T-cell (primary cell): ENCODE results near the gene MAP3K9. TPM values are rescaled to one million over a fixed set of nuclear protein-coding genes. Genes with fewer than 3 reads are reported as not detected.

Source experiments
- ATAC-seq, 4 experiments: fragments of 200-7000 bp in 3 of 4; fragments of 150-1000 bp in 1 of 4; cut with Tn5 transposase; replicated peaks in 1 of 4; 1 replicate in 3 of 4; 2 replicates in 1 of 4; pipeline ENCODE4 v1.10.0; 2021; ENCODE audit warnings: moderate library complexity in 3 of 4, mild to moderate bottlenecking in 2 of 4, moderate number of reproducible peaks in 1 of 4
- CTCF ChIA-PET, 2 donors: fragments of 300-600 bp; sonication (Branson Sonifier 250); formaldehyde crosslinking; loops; one replicate each; lab custom pipeline; 2022; ENCODE audit warnings: antibody characterized with exemption in 2 of 2; lab: Charles Lee
- POLR2A ChIA-PET, 2 donors: fragments of 300-600 bp; sonication (Branson Sonifier 250); formaldehyde crosslinking; loops; one replicate each; lab custom pipeline; 2022; ENCODE audit warnings: antibody characterized with exemption in 2 of 2; lab: Charles Lee
- DNase-seq, 35 experiments: peaks; one replicate each; pipeline versions ENCODE4 v3.0.0 to v3.0.0-alpha.2; 2013 to 2023
- H3K27ac ChIP-seq: one replicate; pipeline ENCODE4 v1.5.1; 2013; ENCODE audit warnings: low read length
- H3K27me3 ChIP-seq, 2 experiments: replicated peaks in 1 of 2; 1 replicate in 1 of 2; 2 replicates in 1 of 2; pipeline versions ENCODE4 v1.6.1 to v1.7.0; 2013; ENCODE audit warnings: low read length in 1 of 2, mixed read lengths in 1 of 2; ENCODE audit not compliant: control insufficient read depth in 2 of 2, insufficient read depth in 2 of 2; ENCODE audit errors: extremely low read depth in 1 of 2
- H3K36me3 ChIP-seq, 2 donors: 1 replicate in 1 of 2; 2 replicates in 1 of 2; pipeline versions ENCODE4 v1.6.1 to v1.7.0; 2013; ENCODE audit warnings: low read length in 1 of 2; ENCODE audit not compliant: control insufficient read depth in 2 of 2, insufficient read depth in 1 of 2; ENCODE audit errors: extremely low read depth in 1 of 2
- H3K4me1 ChIP-seq, 2 experiments: 1 replicate in 1 of 2; 2 replicates in 1 of 2; pipeline versions ENCODE4 v1.6.1 to v1.7.0; 2013; ENCODE audit warnings: low read length in 2 of 2, mixed read lengths in 1 of 2; ENCODE audit not compliant: insufficient read depth in 2 of 2, control insufficient read depth in 1 of 2; ENCODE audit errors: extremely low read depth in 1 of 2
- H3K4me3 ChIP-seq, 2 donors: 1 replicate in 1 of 2; 2 replicates in 1 of 2; pipeline versions ENCODE4 v1.5.1 to v1.7.0; 2013; ENCODE audit warnings: mild to moderate bottlenecking in 2 of 2, low read length in 1 of 2, moderate library complexity in 1 of 2; ENCODE audit not compliant: control insufficient read depth in 1 of 2; ENCODE audit errors: extremely low read depth in 1 of 2
- H3K9me3 ChIP-seq: 2 replicates; pipeline ENCODE4 v1.7.0; 2013
- H3K27ac Mint-ChIP-seq, 2 donors: one replicate each; pipeline ENCODE4 v1.8.0; 2020 to 2021; ENCODE audit warnings: mild to moderate bottlenecking in 2 of 2, mixed read lengths in 2 of 2
- H3K27me3 Mint-ChIP-seq, 2 donors: one replicate each; pipeline ENCODE4 v1.8.0; 2021 to 2022; ENCODE audit warnings: mixed read lengths in 2 of 2
- H3K36me3 Mint-ChIP-seq: one replicate; pipeline ENCODE4 v1.8.0; 2021; ENCODE audit warnings: mixed read lengths
- H3K4me1 Mint-ChIP-seq, 3 donors: one replicate each; pipeline ENCODE4 v1.8.0; 2020 to 2022; ENCODE audit warnings: mixed read lengths in 3 of 3, mild to moderate bottlenecking in 1 of 3
- H3K4me3 Mint-ChIP-seq, 3 donors: one replicate each; pipeline ENCODE4 v1.8.0; 2020 to 2022; ENCODE audit warnings: mild to moderate bottlenecking in 3 of 3, mixed read lengths in 3 of 3, moderate library complexity in 3 of 3
- H3K9me3 Mint-ChIP-seq, 3 donors: one replicate each; pipeline ENCODE4 v1.8.0; 2020 to 2022; ENCODE audit warnings: mixed read lengths in 3 of 3
- WGBS: methylation state at CpG from one replicate; pipeline ENCODE4 v1.1.5; 2013; ENCODE audit warnings: missing lambda C conversion rate; ENCODE audit not compliant: insufficient coverage; 5-methylcytosine and 5-hydroxymethylcytosine counted together
- total RNA-seq, 35 experiments: library from RNA in 6 of 35; stranded (reverse) in 6 of 35; fragments of 120-200 nt in 1 of 35; gene quantifications; one replicate each; pipeline versions ENCODE4 v1.2.1 to v1.2.4 and lab custom pipeline; 2013 to 2026

Gene MAP3K9
- total RNA-seq, 5 donors from 2014 or later (not counting 1 experiment from before 2014, with no cell fraction given), result 4.8 to 7.0 (median 6.6) TPM

GRCh38 chr14:70753518-70753953 is 55.8 kb downstream of the MAP3K9 start:
- ChIA-PET CTCF (interaction anchor here in 1 of 2 donors (0.5 kb wide), 1 partner anchor 65 kb away, joined by 6 read pairs; no protein-coding TSS in a partner anchor), POLR2A (no interaction called here)
- no peak overlapping the region for H3K27ac Mint-ChIP-seq
- 92% methylated on average over 2 of the region's 4 CpGs for WGBS
- H3K36me3 Mint-ChIP-seq, result peaks cover 41% of the 10 kb centered on the region
- DNase-seq (no peak), ATAC-seq (no peak)
- H3K27me3 ChIP-seq, result no peaks in the 10 kb centered on the region
- no peaks in the 10 kb centered on the region for H3K9me3 Mint-ChIP-seq
- H3K9me3 ChIP-seq, result no peaks in the 10 kb centered on the region
- no peaks in the 10 kb centered on the region for H3K4me1 Mint-ChIP-seq
- no peaks in the 10 kb centered on the region for H3K4me1 ChIP-seq
- H3K4me3 Mint-ChIP-seq, result no peak overlapping the region
- H3K27ac ChIP-seq, result no peak overlapping the region
- peaks cover 0 to 8% of the 10 kb centered on the region in 2 donors for H3K36me3 ChIP-seq
- no peaks in the 10 kb centered on the region for H3K27me3 Mint-ChIP-seq
- no peak overlapping the region for H3K4me3 ChIP-seq

GRCh38 chr14:70748422-70748821 is 60.9 kb downstream of the MAP3K9 start:
- DNase-seq (no peak), ATAC-seq (no peak)
- ChIA-PET POLR2A (no interaction called here), CTCF (no interaction called here)
- Histone ChIP-seq H3K4me3 (no peak overlapping the region), H3K4me1 (no peaks in the 10 kb centered on the region), H3K36me3 (peaks cover 0 to 5% of the 10 kb centered on the region in 2 donors), H3K9me3 (no peaks in the 10 kb centered on the region), H3K27ac (no peak overlapping the region), H3K27me3 (no peaks in the 10 kb centered on the region)
- 33% methylated on average over 1 of the region's 3 CpGs for WGBS
- Mint-ChIP-seq H3K4me1 (no peaks in the 10 kb centered on the region), H3K27ac (no peak overlapping the region), H3K4me3 (no peak overlapping the region), H3K9me3 (no peaks in the 10 kb centered on the region), H3K36me3 (peaks cover 50% of the 10 kb centered on the region), H3K27me3 (no peaks in the 10 kb centered on the region)

GRCh38 chr14:70744641-70745040 is 64.7 kb downstream of the MAP3K9 start:
- DNase-seq (no peak), ATAC-seq (no peak)
- H3K4me3 Mint-ChIP-seq, result no peak overlapping the region
- no peak overlapping the region for H3K27ac Mint-ChIP-seq
- Histone ChIP-seq H3K4me1 (no peaks in the 10 kb centered on the region), H3K4me3 (no peak overlapping the region), H3K36me3 (peaks cover 0 to 8% of the 10 kb centered on the region in 2 donors), H3K9me3 (no peaks in the 10 kb centered on the region), H3K27me3 (no peaks in the 10 kb centered on the region), H3K27ac (no peak overlapping the region)
- POLR2A ChIA-PET, result no interaction called here
- H3K4me1 Mint-ChIP-seq, result no peaks in the 10 kb centered on the region
- peaks cover 39% of the 10 kb centered on the region for H3K36me3 Mint-ChIP-seq
- H3K27me3 Mint-ChIP-seq, result no peaks in the 10 kb centered on the region
- no peaks in the 10 kb centered on the region for H3K9me3 Mint-ChIP-seq
- 100% methylated on average over 1 of the region's 2 CpGs for WGBS
- CTCF ChIA-PET, result no interaction called here

- ATAC-seq, result no peak
- Histone ChIP-seq H3K36me3 (peaks cover 0 to 16% of the 10 kb centered on the region in 2 donors), H3K27me3 (no peaks in the 10 kb centered on the region), H3K4me1 (no peaks in the 10 kb centered on the region), H3K9me3 (no peaks in the 10 kb centered on the region), H3K27ac (no peak overlapping the region), H3K4me3 (no peak overlapping the region)
- 97% methylated on average over 8 of the region's 14 CpGs for WGBS
- H3K27ac Mint-ChIP-seq, result no peak overlapping the region
- H3K4me3 Mint-ChIP-seq, result no peak overlapping the region
- H3K9me3 Mint-ChIP-seq, result no peaks in the 10 kb centered on the region
- ChIA-PET POLR2A (interaction anchor here in 1 of 2 donors (0.6 kb wide), 1 partner anchor 47 kb away, joined by 3 read pairs; no protein-coding TSS in a partner anchor), CTCF (no interaction called here)
- peaks cover 33% of the 10 kb centered on the region for H3K36me3 Mint-ChIP-seq
- H3K4me1 Mint-ChIP-seq, result no peaks in the 10 kb centered on the region
- no peaks in the 10 kb centered on the region for H3K27me3 Mint-ChIP-seq
- no peak for DNase-seq
Observed at GRCh38 chr14:70742316-70742715, 67.0 kb downstream of the MAP3K9 start.

- Histone ChIP-seq H3K9me3 (no peaks in the 10 kb centered on the region), H3K27me3 (no peaks in the 10 kb centered on the region), H3K4me1 (no peaks in the 10 kb centered on the region), H3K27ac (no peak overlapping the region), H3K4me3 (no peak overlapping the region), H3K36me3 (peaks cover 0 to 20% of the 10 kb centered on the region in 2 donors)
- WGBS, result 90% methylated on average over 4 of the region's 6 CpGs
- Mint-ChIP-seq H3K27ac (no peak overlapping the region), H3K4me1 (no peaks in the 10 kb centered on the region), H3K9me3 (no peaks in the 10 kb centered on the region), H3K36me3 (peaks cover 35% of the 10 kb centered on the region), H3K27me3 (no peaks in the 10 kb centered on the region), H3K4me3 (no peak overlapping the region)
- POLR2A ChIA-PET, result no interaction called here
- DNase-seq (no peak), ATAC-seq (no peak)
- CTCF ChIA-PET, result interaction anchor here in 1 of 2 donors (0.7 kb wide), 1 partner anchor 109 kb away, joined by 3 read pairs; no protein-coding TSS in a partner anchor
Observed at GRCh38 chr14:70741482-70741881, 67.8 kb downstream of the MAP3K9 start.

- H3K36me3 ChIP-seq, result peaks cover 0 to 28% of the 10 kb centered on the region in 2 donors
- ATAC-seq, result no peak
- CTCF ChIA-PET, result no interaction called here
- Mint-ChIP-seq H3K4me3 (no peak overlapping the region), H3K27ac (no peak overlapping the region), H3K27me3 (no peaks in the 10 kb centered on the region), H3K4me1 (no peaks in the 10 kb centered on the region), H3K9me3 (no peaks in the 10 kb centered on the region), H3K36me3 (peaks cover 42% of the 10 kb centered on the region)
- 100% methylated on average over 3 of the region's 4 CpGs for WGBS
- POLR2A ChIA-PET, result no interaction called here
- no peaks in the 10 kb centered on the region for H3K9me3 ChIP-seq
- no peaks in the 10 kb centered on the region for H3K4me1 ChIP-seq
- H3K4me3 ChIP-seq, result no peak overlapping the region
- no peaks in the 10 kb centered on the region for H3K27me3 ChIP-seq
- DNase-seq, result no peak
- no peak overlapping the region for H3K27ac ChIP-seq
Observed at GRCh38 chr14:70735043-70735442, 74.3 kb downstream of the MAP3K9 start.
